Measurements from ENCODE around the gene PARVB. TPM values are rescaled to one million over a fixed set of nuclear protein-coding genes. Genes with fewer than 3 reads are reported as not detected.

The PARVB gene
- total RNA-seq, 1 donor from 2014 or later = 12.7 TPM

DNA sequence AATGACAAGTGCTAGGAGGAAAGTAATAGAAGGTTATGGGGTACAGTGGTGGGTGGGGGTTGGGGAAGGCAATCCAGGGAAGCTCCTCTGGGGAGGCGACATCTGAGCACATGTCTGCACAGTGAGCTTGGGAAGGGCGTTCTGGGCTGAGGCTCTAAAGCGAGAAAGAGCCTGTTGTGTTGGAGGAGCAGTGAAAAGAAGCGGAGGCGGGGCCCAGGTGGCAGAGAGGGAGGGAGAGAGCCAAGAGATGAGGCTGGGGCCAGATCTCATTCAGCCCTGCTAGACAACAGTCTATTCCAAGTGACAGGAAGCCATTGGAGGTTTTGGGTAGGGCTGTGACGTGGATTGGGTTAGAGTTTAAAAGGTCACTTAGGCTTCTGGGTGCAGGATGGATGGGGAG is 101.3 kb downstream of the PARVB start:
- TF ChIP-seq EZH2phosphoT487 (IDR thresholded peaks at IDR 0.05) = no peak
- no peak for TF ChIP-seq EZH2 (IDR thresholded peaks at IDR 0.05)
- no peak for TF ChIP-seq CTCF (IDR thresholded peaks at IDR 0.05)
- H3F3A ChIP-seq (ENCODE audit: low read depth) = no peaks in the 10 kb centered on the region
- H3K4me2 ChIP-seq = no peak overlapping the region
- no peak overlapping the region for H3K9ac ChIP-seq
- H3K4me1 ChIP-seq = no peaks in the 10 kb centered on the region
- Mint-ChIP-seq H3K27me3 (ENCODE audit: insufficient read depth, low read depth) (peaks cover 12% of the 10 kb centered on the region), H3K36me3 (peaks cover 1% of the 10 kb centered on the region), H3K4me1 (peaks cover 11% of the 10 kb centered on the region), H3K9me3 (peaks cover 33% of the 10 kb centered on the region), H3K4me3 (no peak overlapping the region), H3K27ac (no peak overlapping the region)
- no peaks in the 10 kb centered on the region for H3K27me3 ChIP-seq
- no peaks in the 10 kb centered on the region for H4K20me1 ChIP-seq (ENCODE audit: low read depth)
- DNase-seq (ENCODE audit: low spot score) = no peak
- no peaks in the 10 kb centered on the region for H3K79me2 ChIP-seq (ENCODE audit: low read depth)
- no peak overlapping the region for H3K4me3 ChIP-seq
- no peak overlapping the region for H3K27ac ChIP-seq
- H3K9me3 ChIP-seq (ENCODE audit: low read depth) = no peaks in the 10 kb centered on the region
- no peak overlapping the region for H2AFZ ChIP-seq (replicated peaks)
- no peaks in the 10 kb centered on the region for H3K36me3 ChIP-seq

DNA sequence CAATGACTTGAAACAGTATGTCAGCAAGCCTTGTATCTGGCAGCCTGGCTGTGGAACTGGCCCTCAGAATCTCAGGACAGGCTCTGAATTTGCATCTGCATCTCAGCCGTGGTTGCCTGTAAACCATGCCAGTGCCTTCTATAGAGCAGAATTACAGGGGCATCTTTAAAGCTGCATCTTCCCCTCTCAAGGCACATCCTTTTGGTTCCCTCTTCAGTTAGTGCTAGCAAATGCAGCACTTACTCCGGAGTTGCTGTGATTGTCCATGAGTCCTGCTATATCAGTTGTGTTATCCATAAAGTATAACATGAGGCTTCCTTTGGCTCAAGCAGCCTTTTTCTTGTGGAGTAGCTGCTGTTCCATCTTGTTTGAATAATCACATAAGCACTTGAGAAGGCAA is 102.7 kb downstream of the PARVB start:
- DNase-seq (ENCODE audit: low spot score) = no peak
- H3K4me2 ChIP-seq = no peak overlapping the region
- H3K4me3 Mint-ChIP-seq = no peak overlapping the region
- peaks cover 28% of the 10 kb centered on the region for H3K9me3 Mint-ChIP-seq
- H3K27me3 ChIP-seq = no peaks in the 10 kb centered on the region
- H3K9me3 ChIP-seq (ENCODE audit: low read depth) = no peaks in the 10 kb centered on the region
- H3K9ac ChIP-seq = no peak overlapping the region
- peaks cover 14% of the 10 kb centered on the region for H3K4me1 Mint-ChIP-seq
- peaks cover 16% of the 10 kb centered on the region for H3K27me3 Mint-ChIP-seq (ENCODE audit: insufficient read depth, low read depth)
- no peaks in the 10 kb centered on the region for H3K79me2 ChIP-seq (ENCODE audit: low read depth)
- no peak overlapping the region for H3K27ac ChIP-seq
- no peaks in the 10 kb centered on the region for H3F3A ChIP-seq (ENCODE audit: low read depth)
- no peaks in the 10 kb centered on the region for H4K20me1 ChIP-seq (ENCODE audit: low read depth)
- no peaks in the 10 kb centered on the region for H3K36me3 ChIP-seq
- peaks cover 1% of the 10 kb centered on the region for H3K36me3 Mint-ChIP-seq
- no peak overlapping the region for H3K4me3 ChIP-seq
- TF ChIP-seq EZH2 (IDR thresholded peaks at IDR 0.05) = no peak
- no peak for TF ChIP-seq EZH2phosphoT487 (IDR thresholded peaks at IDR 0.05)
- TF ChIP-seq CTCF (IDR thresholded peaks at IDR 0.05) = no peak
- no peak overlapping the region for H3K27ac Mint-ChIP-seq
- H2AFZ ChIP-seq (replicated peaks) = no peak overlapping the region
- no peaks in the 10 kb centered on the region for H3K4me1 ChIP-seq

GRCh38 chr22:44127356-44127755 is 103.3 kb downstream of the PARVB start:
- H3K4me2 ChIP-seq = no peak overlapping the region
- Mint-ChIP-seq H3K4me3 (no peak overlapping the region), H3K4me1 (peaks cover 14% of the 10 kb centered on the region), H3K36me3 (peaks cover 1% of the 10 kb centered on the region), H3K27me3 (ENCODE audit: insufficient read depth, low read depth) (peaks cover 16% of the 10 kb centered on the region), H3K9me3 (peaks cover 28% of the 10 kb centered on the region), H3K27ac (no peak overlapping the region)
- H3K27me3 ChIP-seq = no peaks in the 10 kb centered on the region
- no peak for DNase-seq (ENCODE audit: low spot score)
- no peaks in the 10 kb centered on the region for H3F3A ChIP-seq (ENCODE audit: low read depth)
- peaks cover under 1% of the 10 kb centered on the region for H3K4me1 ChIP-seq
- H3K79me2 ChIP-seq (ENCODE audit: low read depth) = no peaks in the 10 kb centered on the region
- no peak overlapping the region for H2AFZ ChIP-seq (replicated peaks)
- no peak overlapping the region for H3K9ac ChIP-seq
- H3K4me3 ChIP-seq = no peak overlapping the region
- H3K9me3 ChIP-seq (ENCODE audit: low read depth) = no peaks in the 10 kb centered on the region
- H3K36me3 ChIP-seq = no peaks in the 10 kb centered on the region
- H3K27ac ChIP-seq = no peak overlapping the region
- TF ChIP-seq EZH2phosphoT487 (IDR thresholded peaks at IDR 0.05) (no peak), EZH2 (IDR thresholded peaks at IDR 0.05) (no peak), CTCF (IDR thresholded peaks at IDR 0.05) (no peak)
- no peaks in the 10 kb centered on the region for H4K20me1 ChIP-seq (ENCODE audit: low read depth)

Data from neural progenitor cell (in vitro differentiated cells).